ENCODE results near the gene SLC20A1. TPM values are rescaled to one million over a fixed set of nuclear protein-coding genes. Genes with fewer than 3 reads are reported as not detected.
A peak's percentile ranks its signal among the peaks of the same experiment; 100 is the strongest.

The SLC20A1 gene
- total and polyA plus RNA-seq, 2 of the 4 experiments (the other 2 are of a cell fraction) = 93.6 to 94.1 TPM

DNA sequence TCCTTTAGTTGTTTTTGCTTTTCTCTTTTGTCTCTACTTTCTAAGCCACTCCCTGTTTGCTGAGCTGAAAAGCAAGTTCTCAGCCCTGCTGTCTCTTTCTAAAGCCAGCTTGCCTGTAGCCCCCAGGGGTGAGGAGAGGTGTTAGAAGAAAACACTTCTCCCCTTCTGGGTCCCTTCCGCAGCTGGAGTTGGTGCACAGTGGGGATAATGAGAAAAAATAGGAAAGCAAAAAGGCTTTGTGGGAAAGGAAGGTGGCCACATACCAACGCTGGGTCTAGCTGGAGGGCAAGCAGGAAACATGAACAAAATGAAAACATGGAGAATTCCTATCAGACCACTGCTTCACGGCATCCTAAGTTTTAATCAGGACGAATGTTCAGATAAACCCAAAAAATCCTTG, 15.5 kb upstream of the SLC20A1 start:
- DNase-seq (no peak), ATAC-seq (ENCODE audit: low read depth) (no peak)
- Histone ChIP-seq H2AK5ac (ENCODE audit: low read depth, low read length) (peak overlapping the region; percentile 91), H2BK120ac (ENCODE audit: low read depth, low read length) (peak overlapping the region; percentile 90), H3K4me2 (ENCODE audit: low read depth, low read length) (no peak overlapping the region), H4K5ac (ENCODE audit: low read depth, low read length) (peak overlapping the region; percentile 64; the same call in 1 of the 2 replicates), H3K4me1 (ENCODE audit: control insufficient read depth, insufficient read depth, low read length) (peaks cover 24% of the 10 kb centered on the region), H2BK15ac (ENCODE audit: low read depth, low read length) (peak overlapping the region; percentile 72; the same call in 2 of the 3 replicates), H2AFZ (replicated peaks; ENCODE audit: low read length, poor library complexity) (peak overlapping the region; percentile 58), H3K27ac (ENCODE audit: insufficient read depth, low read length) (no peak overlapping the region), H4K91ac (ENCODE audit: insufficient read depth, low read depth, low read length) (peak overlapping the region; percentile 79), H4K20me1 (ENCODE audit: insufficient read depth, low read length) (no peaks in the 10 kb centered on the region; the same call in 1 of the 2 replicates), H4K8ac (ENCODE audit: low read depth in 2 of 2, low read length in 2 of 2) (peak overlapping the region in 1 of 2 experiments; percentile 82; a peak in 2 of 4 replicates), H3K79me1 (ENCODE audit: low read depth in 1 of 2, low read length in 2 of 2) (peaks cover 0 to 16% of the 10 kb centered on the region in 2 experiments; a peak in 2 of 4 replicates), H3K4me3 (ENCODE audit: insufficient read depth, low read depth, low read length) (no peak overlapping the region), H3K4ac (ENCODE audit: low read depth, low read length) (peak overlapping the region; percentile 88), H2AK9ac (replicated peaks; ENCODE audit: low read depth, low read length, poor library complexity) (peak overlapping the region; percentile 43), H3K14ac (replicated peaks; ENCODE audit: low read depth, low read length) (peak overlapping the region; percentile 87), H3K18ac (ENCODE audit: low read depth, low read length) (peak overlapping the region; percentile 68), H2BK5ac (ENCODE audit: low read depth, low read length, poor library complexity, severe bottlenecking) (peak overlapping the region; percentile 25), H3K56ac (ENCODE audit: extremely low read depth, insufficient read depth, low read length) (no peak overlapping the region), H3K27me3 (ENCODE audit: control insufficient read depth, insufficient read depth, low read length) (no peaks in the 10 kb centered on the region), H3K36me3 (ENCODE audit: control insufficient read depth, insufficient read depth, low read length) (no peaks in the 10 kb centered on the region), H2BK20ac (ENCODE audit: low read depth, low read length) (peak overlapping the region; percentile 79), H3K23ac (ENCODE audit: low read depth, low read length) (peak overlapping the region; percentile 71; the same call in 1 of the 2 replicates), H3K9me1 (ENCODE audit: insufficient read depth, low read length) (peaks cover 27% of the 10 kb centered on the region), H3K9me3 (ENCODE audit: control insufficient read depth, insufficient read depth, low read length) (no peaks in the 10 kb centered on the region), H3K9ac (ENCODE audit: low read depth, low read length) (0 out of 2 replicates have a peak overlapping the region, but pooled peaks have one; percentile 24)
- CTCF ChIA-PET = interaction anchor here (2.0 kb wide), 1 partner anchor 94 kb away, joined by 4 read pairs; no protein-coding TSS in a partner anchor
- POLR2A ChIA-PET (ENCODE audit: unreplicated experiment) = interaction anchor here (0.8 kb wide), 1 partner anchor 11 kb away, joined by 3 read pairs; no protein-coding TSS in a partner anchor
- dilution Hi-C loops (cut with HindIII; ENCODE audit: low sequenced_read_pairs, unreplicated experiment) = no loop called here
- in situ Hi-C loops (cut with MboI; ENCODE audit: low sequenced_read_pairs) = no loop called here
- no CpG with 5 or more reads among the region's 4 CpGs for WGBS, 2 experiments (ENCODE audit: extremely low coverage in 2 of 2, insufficient read length in 1 of 2)
- intact Hi-C loops (cut with micrococcal nuclease) = no loop called here
- no TSS peak for BruUV-seq (replicated peaks)
- TF ChIP-seq CHD1 (IDR thresholded peaks at IDR 0.05; ENCODE audit: low read depth, low read length) = no peak
- no peak for TF ChIP-seq NFE2L2 (IDR thresholded peaks at IDR 0.05; ENCODE audit: low read depth, low read length)
- no peak for TF ChIP-seq RFX5 (IDR thresholded peaks at IDR 0.05; ENCODE audit: low read depth, low read length)
- TF ChIP-seq, protein P1, sequence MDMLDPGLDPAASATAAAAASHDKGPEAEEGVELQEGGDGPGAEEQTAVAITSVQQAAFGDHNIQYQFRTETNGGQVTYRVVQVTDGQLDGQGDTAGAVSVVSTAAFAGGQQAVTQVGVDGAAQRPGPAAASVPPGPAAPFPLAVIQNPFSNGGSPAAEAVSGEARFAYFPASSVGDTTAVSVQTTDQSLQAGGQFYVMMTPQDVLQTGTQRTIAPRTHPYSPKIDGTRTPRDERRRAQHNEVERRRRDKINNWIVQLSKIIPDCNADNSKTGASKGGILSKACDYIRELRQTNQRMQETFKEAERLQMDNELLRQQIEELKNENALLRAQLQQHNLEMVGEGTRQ (IDR thresholded peaks at IDR 0.05; ENCODE audit: low read depth, low read length) = no peak
- no peak for TF ChIP-seq CTCF (conservative IDR thresholded peaks at IDR 0.05; ENCODE audit: low read depth, low read length)
- no peak for TF ChIP-seq SMC3 (IDR thresholded peaks at IDR 0.05; ENCODE audit: low read depth, low read length)
- no peak for TF ChIP-seq MAFK (IDR thresholded peaks at IDR 0.05; ENCODE audit: low read depth, low read length)
- TF ChIP-seq RCOR1 (IDR thresholded peaks at IDR 0.05; ENCODE audit: insufficient replicate concordance, low read length) = no peak
- no peak for TF ChIP-seq MAZ (IDR thresholded peaks at IDR 0.05; ENCODE audit: borderline replicate concordance, low read depth, low read length)
- no peak for TF ChIP-seq MXI1 (IDR thresholded peaks at IDR 0.05; ENCODE audit: borderline replicate concordance, low read depth, low read length)
- TF ChIP-seq CEBPB (IDR thresholded peaks at IDR 0.05; ENCODE audit: low read depth, low read length) = no peak
- TF ChIP-seq, protein P2, sequence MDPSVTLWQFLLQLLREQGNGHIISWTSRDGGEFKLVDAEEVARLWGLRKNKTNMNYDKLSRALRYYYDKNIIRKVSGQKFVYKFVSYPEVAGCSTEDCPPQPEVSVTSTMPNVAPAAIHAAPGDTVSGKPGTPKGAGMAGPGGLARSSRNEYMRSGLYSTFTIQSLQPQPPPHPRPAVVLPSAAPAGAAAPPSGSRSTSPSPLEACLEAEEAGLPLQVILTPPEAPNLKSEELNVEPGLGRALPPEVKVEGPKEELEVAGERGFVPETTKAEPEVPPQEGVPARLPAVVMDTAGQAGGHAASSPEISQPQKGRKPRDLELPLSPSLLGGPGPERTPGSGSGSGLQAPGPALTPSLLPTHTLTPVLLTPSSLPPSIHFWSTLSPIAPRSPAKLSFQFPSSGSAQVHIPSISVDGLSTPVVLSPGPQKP (IDR thresholded peaks at IDR 0.05; ENCODE audit: borderline replicate concordance, low read depth, low read length) = no peak
- no peak for TF ChIP-seq POLR2A (IDR thresholded peaks at IDR 0.05; ENCODE audit: low read depth, low read length)
- TF ChIP-seq RAD21 (IDR thresholded peaks at IDR 0.05; ENCODE audit: low read length) = no peak
- TF ChIP-seq FOS (IDR thresholded peaks at IDR 0.05; ENCODE audit: low read depth, low read length) = no peak
- TF ChIP-seq BHLHE40 (IDR thresholded peaks at IDR 0.05; ENCODE audit: low read depth, low read length) = no peak
